Stimulated activated CD4-positive, alpha-beta T cell treated with anti-CD3 and anti-CD28 coated beads, Interleukin-4, amount 100 ng/mL, for 48 hours (primary cell): ENCODE measurements around the gene ZBTB46.
"Not testable (repeated sequence)": the region's sequence is repeated elsewhere in the genome, so short reads cannot be mapped to it uniquely, and the experiment has no call there.

Source experiments
- DNase-seq, 2 donors: peaks; one replicate each; pipeline ENCODE4 v3.0.0-alpha.2; 2020; ENCODE audit warnings: low read depth in 2 of 2

ZBTB46 gene

DNA sequence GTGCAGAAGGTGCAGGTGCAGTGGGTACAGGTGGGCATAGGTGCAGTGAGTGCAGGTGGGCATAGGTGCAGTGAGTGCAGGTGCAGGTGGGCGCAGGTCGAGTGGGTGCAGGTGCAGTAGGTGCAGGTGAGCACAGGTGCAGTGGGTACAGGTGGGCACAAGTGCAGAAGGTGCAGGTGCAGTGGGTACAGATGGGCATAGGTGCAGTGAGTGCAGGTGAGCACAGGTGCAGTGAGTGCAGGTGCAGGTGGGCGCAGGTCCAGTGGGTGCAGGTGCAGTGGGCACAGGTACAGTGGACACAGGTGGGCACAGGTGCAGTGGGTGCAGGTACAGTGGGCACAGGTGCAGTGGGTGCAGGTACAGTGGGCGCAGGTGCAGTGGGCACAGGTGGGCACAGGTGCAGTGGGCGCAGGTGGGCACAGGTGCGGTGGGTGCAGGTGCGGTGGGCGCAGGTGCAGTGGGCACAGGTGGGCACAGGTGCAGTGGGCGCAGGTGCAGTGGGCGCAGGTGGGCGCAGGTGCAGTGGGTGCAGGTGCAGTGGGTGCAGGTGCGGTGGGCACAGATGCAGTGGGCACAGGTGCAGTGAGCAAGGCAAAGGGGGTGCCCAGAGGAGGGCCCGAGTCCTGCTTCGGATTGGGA is 15.3 kb downstream of the ZBTB46 start:
- DNase-seq, result no peak

DNA sequence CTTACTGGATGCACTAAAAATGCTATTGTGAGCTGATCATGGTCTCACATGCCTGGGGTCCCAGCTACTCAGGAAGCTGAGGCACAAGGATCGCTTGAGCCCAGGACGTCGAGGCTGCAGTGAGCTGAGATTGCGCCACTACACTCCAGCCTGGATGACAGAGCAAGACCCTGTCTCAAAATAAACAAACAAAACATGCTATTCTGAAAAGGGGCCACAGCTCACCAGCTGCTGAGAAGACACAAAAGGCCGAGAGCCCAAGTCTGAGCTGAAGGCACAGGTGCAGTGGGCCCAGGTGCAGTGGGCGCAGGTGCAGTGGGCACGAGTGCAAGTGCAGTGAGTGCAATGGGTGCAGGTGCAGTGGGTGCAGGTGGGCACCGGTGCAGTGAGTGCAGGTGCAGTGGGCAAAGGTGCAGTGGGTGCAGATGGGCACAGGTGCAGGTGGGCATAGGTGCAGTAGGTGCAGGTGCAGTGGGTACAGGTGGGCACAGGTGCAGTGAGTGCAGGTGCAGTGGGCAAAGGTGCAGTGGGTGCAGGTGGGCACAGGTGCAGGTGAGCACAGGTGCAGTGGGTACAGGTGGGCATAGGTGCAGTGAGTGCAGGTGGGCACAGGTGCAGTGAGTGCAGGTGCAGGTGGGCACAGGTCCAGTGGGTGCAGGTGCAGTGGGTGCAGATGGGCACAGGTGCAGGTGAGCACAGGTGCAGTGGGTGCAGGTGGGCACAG is 16.0 kb downstream of the ZBTB46 start:
- DNase-seq, result no peak

DNA sequence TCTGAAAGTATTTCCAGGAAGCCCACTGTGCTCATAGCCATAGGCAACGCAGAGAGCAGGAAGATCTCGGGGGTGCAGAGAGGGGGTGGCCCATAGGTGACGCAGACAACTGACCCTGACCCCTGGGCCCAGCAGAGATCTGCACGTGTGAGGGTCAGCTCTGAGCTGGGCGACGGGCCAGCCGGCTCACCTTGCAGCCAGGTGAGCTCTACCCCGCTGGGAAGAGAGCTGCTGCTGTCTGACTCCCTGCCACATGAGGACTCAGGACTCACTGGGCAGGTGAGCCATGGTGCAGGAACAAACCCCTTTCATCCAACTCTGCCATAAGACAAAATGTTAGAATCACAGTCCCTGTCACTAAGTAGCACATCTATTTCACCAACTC is 19.6 kb downstream of the ZBTB46 start:
- DNase-seq, result no peak

DNA sequence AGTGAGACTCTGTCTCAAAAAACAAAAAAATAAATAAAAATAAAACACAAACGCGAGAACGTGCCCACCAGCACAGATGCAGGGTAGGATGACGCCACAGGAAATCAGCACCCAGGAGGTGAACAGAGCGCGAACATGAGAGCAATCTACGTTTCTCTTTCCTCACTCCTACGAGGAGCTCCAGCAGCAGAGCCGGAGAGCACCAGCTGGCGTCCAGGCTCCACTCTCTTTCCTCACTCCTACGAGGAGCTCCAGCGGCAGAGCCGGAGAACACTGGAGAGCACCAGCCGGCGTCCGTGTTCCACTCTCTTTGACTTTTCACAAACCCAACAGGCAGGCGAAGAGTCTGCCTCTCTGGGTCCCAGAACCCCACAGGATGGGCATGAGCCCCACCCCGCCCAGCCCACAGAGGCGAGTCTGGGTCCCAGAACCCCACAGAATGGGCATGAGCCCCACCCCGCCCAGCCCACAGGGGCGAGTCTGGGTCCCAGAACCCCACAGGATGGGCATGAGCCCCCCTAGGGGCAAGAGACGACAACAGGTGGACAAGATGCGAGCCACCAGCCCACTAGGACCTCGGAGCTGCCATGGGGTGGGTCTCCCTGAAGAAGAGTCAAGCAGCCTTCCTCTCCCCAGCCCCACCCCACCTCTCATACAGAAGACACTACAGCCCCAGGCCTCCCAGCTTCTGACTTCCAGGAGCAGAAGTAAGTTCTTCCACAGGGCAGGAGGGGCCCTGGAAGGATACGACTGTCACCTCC is 20.2 kb downstream of the ZBTB46 start:
- DNase-seq, result no peak

DNA sequence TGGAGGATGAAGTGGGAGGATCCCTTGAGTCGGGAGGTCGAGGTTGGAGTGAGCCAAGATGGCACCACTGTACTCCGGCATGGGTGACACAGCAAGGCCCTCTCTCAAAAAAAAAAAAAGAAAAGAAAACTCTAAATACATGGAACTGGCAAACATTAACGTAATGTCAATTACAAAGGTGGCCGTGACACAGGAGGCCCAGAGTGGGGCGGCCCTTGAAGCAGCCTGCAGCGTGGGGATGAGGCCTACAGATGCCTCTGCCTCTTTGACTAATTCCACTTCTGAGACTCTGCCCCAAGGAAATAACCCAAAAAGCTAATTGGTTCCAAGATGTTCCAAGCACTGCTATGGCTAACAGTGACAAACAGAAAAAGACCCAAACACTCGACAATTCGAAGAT is 21.2 kb downstream of the ZBTB46 start:
- DNase-seq, result no peak

DNA sequence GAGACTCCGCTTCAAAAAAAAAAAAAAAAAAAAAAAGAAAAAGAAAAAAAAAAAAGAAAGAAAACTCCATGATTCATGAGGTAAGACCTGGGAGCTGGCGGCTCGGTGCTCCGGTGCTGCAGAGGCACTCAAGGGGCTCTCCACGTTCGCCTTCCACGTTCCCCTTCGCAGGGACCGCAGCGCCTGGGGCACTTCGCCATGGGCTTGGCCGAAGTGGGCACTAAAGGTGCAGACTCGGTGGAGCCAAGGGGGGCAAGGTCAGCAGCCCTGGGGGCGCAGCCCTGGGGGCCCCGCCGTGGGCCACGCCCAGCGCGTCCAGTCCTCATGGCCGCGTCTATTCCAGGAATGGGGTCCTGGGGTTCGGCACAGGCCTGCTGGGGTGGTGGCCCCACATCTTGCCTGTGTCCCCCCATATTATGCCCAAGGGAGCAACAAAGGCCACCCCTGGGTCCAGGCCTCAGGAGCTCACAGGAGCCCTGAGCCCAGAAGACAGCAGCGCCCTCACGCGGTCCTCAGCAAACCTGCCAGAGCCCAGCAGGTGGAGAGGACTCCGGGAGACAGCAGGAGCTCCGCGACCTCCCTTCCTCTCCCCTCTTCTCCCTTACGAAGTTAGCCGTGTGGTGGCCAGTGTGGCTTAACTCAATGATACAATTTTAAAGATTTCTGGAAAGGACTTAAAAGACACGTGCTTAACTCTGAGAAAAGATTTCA is 21.9 kb downstream of the ZBTB46 start:
- DNase-seq, result no peak

DNA sequence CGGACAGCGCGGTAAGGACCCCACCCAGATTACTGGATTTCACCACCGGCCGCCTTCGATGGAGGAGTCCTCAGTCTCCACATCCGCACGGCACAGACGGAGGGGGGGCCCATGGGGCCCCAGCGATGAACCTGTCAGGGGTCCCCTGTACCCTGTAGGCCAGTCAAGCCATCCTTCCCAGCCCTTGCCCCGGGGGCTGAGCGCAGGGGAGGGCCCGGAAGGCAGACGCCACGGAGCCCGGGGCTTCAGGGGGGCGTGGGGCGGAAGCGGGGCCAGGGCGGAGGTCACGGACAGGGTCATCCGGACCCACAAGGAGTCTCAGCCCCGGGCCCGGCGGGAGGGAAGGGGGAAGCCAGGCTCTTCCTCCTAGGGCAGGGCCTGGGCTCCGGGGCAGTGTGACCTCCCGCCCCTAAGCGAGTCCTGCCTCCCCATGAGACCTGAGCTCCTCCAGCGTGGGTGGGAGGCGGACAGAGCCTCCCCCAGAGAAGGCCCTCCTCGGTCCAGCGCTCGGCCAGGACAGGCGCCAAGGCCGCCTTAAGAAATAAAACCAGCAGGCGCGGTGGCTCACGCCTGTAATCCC is 22.8 kb downstream of the ZBTB46 start:
- no peak for DNase-seq

DNA sequence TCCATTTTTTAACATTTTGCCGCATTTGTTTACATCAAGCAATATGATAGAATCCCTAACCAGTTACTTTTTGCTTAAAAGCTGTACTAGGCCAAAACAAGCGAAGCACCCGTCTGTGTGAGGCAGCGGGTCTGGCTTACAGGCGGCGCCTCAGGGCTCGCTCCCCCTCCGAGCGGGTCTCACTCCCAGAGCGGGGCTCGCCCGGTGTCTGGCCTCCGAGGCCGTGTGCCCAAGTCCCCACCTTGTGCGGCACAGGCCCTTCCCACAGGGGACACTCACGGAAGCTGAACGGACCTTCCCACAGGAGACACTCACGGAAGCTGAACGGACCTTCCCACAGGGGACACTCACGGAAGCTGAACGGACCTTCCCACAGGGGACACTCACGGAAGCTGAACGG is 23.4 kb downstream of the ZBTB46 start:
- DNase-seq, result no peak

DNA sequence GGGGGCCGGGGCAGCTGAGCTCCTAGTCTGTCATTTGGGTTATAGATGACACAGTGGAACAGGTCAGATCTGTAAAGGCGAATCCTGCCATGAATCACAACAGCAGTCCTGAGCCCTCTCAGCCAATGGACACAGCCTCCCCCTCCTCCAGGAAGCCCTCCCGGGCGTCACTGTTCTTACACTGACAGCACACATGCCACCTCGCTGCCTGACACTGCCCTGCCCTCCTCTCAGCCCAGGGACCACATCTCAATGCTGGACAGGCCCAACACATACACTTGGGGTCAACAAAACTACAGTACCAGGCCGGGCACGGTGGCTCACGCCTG is 26.8 kb downstream of the ZBTB46 start:
- DNase-seq, result no peak

DNA sequence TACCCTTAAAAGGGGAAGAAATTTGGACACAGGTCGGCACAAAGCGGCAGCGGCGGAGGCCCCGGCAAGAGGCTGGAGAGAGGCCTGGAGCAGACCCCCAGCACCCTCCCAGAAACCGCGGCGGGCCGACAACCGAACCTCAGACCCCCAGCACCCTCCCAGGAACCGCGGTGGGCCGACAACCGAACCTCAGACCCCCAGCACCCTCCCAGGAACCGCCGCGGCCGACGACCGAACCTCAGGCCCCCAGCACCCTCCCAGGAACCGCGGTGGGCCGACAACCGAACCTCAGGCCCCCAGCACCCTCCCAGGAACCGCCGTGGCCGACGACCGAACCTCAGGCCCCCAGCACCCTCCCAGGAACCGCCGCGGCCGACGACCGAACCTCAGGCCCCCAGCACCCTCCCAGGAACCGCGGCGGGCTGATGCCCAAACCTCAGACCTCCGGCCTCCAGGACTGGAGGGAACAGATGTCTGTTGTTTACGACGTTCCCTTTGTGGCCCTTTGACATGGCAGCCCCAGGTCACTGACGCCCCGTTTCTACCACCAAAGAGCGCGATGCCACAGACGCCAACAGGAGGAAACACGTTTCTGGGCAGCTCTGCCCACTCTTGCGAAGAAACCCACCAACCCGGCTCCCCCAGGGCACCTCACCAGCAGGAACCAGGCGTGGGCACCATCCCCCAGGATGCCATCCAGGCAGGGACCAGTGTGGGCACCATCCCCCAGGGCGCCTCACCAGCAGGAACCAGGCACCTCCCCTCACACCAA is 28.4 kb downstream of the ZBTB46 start:
- DNase-seq, result no peak

DNA sequence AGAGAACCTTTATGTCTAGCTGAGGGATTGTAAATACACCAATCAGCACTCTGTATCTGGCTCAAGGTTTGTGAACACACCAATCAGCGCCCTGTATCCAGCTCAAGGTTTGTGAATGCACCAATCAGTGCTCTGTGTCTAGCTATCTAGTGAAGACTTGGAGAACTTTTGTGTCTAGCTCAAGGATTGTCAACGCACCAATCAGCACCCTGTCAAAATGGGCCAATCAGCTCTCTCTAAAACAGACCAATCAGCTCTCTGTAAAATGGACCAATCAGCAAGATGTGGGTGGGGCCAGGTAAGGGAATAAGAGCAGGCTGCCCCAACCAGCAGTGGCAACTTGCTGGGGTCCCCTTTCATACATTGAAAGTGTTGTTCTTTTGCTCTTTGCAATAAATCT is 29.9 kb downstream of the ZBTB46 start:
- not testable (repeated sequence) for DNase-seq

DNA sequence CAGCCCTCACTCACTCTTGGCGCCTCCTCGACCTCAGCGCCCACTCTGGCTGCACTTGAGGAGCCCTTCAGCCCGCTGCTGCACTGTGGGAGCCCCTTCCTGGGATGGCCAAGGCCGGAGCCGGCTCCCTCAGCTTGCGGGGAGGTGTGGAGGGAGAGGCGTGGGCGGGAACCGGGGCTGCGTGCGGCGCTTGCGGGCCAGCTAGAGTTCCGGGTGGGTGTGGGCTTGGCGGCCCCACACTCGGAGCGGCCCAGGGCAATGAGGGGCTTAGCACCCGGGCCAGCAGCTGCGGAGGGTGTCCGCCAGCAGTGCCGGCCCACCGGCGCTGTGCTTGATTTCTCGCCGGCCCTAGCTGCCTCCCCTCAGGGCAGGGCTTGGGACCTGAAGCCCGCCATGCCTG is 30.7 kb downstream of the ZBTB46 start:
- DNase-seq, result not testable (repeated sequence)

DNA sequence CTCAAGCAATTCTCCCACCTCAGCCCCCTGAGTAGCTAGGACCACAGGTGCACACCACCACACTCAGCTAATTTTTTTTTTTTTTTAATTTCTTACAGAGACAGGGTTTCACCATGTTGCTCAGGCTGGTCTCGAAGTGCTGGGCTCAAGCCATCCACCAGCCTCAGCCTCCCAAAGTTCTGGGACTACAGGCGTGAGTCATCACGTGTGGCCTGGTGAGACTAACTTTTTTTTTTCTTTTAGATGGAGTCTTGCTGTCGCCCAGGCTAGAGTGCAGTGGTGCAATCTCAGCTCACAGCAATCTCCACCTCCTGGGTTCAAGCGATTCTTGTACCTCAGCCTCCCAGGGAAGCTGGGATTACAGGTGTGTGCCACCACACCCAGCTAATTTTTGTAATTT is 31.9 kb downstream of the ZBTB46 start:
- not testable (repeated sequence) for DNase-seq

DNA sequence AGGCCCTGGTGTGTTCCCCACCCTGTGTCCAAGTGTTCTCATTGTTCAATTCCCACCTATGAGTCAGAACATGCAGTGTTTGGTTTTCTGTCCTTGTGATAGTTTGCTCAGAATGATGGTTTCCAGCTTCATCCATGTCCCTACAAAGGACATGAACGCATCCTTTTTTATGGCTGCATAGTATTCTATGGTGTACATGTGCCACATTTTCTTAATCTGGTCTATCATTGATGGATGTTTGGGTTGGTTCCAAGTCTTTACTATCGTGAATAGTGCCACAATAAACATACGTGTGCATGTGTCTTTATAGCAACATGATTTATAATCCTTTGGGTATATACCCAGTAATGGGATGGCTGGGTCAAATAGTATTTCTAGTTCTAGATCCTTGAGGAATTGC is 33.9 kb downstream of the ZBTB46 start:
- DNase-seq, result not testable (repeated sequence)

DNA sequence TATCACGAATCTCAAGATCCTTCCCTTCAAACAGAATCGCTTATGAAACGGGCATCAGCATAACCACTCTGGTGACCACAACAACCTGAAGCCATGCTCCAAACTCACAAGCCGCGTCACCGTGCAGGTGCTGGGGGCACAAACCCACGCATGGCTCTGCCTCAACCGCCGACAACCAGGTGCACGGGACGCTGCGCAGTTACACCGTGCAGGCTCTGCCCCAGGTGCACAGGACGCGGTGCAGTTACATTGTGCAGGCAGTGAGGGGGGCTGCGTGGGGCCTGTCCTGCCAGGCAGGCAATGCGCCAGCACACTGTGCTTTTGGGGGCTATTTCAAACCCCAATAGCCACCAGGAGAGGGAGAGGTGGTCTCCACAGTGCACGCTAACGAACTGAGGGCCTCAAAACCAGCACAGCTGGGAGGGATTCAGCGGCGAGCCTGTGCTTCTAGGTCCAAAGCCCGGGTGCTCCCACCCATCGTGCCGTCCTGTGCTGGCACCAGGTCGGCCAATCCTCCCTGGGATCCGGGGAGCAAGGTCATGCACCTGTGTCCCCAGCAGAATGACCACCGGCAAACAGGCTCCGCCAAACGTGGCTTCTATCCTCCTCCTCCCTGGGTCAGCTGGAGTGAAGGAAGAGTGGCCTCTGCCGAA is 35.8 kb downstream of the ZBTB46 start:
- DNase-seq, result no peak

DNA sequence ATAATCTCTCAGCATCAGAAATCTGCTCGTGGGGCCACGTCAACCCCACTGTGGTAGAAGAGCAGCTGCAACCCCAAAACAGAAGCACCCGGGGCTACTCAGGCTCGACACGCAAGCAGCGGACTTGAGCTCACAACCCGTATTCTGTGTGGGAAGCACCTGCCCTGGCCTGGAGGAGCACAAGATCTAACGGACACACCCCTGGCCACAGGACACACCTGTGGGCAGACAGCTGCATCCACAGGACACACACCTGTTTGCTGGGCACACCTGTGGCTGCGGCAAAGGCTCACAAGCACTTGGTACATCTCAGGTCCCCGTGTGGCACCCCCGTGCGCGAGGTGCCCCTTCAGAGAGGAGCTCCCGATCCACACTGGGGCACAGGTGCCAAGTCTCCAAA is 36.5 kb downstream of the ZBTB46 start:
- DNase-seq, result no peak

DNA sequence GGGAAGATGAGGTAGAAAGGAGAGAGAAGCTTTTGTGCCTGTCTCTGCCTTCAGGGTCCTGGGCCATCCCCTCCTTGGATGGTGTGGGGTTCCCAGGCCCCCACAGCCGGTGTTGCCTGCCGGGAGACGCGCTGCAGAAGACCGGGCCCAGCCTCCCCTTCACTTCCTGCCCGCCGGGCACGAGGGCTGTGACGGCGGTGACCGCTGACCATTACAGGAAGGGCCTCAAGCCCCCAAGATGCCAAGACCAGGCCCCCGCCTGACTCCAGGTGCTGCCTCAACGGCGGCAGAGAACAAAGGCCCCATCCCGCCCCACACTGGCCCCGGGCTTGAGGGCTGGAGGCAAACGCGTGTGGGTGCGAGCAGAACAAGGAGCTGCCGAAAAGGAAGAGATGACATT is 38.2 kb downstream of the ZBTB46 start:
- no peak for DNase-seq

DNA sequence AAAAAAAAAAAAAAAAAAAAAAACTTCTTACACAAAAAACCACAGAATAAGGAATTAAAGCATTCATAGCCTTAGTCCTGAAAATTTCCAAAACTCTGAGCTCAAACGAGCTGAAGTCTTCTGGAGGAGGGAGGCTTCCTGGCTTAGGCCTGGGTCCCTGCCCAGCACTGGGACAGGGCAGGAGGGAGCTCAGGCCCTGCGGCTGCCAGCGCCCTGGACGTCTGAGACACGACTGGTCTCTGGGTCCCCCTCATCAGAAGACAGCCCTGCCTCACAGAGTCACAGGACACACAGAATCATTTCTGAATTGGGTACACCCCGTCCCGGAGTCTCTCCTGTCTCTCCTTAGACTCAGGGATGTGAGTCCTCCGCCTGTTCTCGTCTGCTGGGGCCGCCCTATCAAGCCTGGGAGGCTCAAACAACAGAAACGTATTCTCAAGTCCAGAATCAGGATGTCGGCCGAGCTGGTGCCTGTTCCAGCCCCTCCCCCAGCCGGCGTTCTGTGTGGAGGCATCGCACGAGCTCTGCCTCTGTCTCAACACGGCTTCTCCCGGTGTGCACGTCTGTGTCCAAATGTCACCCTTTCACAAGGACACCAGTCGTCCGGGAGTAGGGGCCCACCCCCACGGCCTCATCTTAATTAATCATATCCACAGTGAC is 39.4 kb downstream of the ZBTB46 start:
- DNase-seq, result no peak

DNA sequence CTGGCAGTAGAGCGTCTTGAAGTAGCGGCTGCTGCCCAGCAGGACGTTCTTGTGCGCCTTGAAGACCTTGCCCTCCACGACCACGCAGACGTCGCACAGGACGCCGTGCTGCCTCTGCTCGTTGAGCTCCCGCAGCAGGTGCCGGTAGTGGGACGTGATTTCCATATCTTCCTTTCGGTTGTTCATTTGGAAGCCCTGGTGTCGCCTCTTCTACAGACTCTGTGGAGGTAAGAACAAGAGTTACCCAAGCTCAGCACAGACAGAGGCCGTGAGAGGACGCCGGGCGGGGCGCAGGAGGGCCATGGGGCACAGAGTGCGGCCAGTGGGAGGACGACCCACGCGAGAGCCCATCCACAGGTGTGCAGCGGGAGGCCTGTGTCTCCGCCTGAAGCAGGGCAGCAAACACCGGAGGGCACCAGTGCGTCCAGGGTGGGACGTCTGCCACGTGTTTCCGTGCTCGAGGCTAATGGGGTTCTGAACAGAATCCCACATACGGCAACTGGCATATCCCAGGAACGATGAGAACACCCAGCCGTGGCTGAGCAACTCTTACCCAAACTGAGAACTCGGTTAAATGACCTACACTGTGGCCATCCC is 40.4 kb downstream of the ZBTB46 start:
- no peak for DNase-seq
